Stimulated activated CD8-positive, alpha-beta memory T cell treated with anti-CD3 and anti-CD28 coated beads, Interleukin-12 subunit alpha, Interleukin-12 subunit beta, amount 100 ng/mL, for 4 hours (primary cell): ENCODE results near the gene FGG.
"Not testable (repeated sequence)": the region's sequence is repeated elsewhere in the genome, so short reads cannot be mapped to it uniquely, and the experiment has no call there.

ENCODE experiments used
- DNase-seq: peaks from one replicate; pipeline ENCODE4 v3.0.0-alpha.2; 2020; ENCODE audit warnings: low read depth

Gene FGG

DNA sequence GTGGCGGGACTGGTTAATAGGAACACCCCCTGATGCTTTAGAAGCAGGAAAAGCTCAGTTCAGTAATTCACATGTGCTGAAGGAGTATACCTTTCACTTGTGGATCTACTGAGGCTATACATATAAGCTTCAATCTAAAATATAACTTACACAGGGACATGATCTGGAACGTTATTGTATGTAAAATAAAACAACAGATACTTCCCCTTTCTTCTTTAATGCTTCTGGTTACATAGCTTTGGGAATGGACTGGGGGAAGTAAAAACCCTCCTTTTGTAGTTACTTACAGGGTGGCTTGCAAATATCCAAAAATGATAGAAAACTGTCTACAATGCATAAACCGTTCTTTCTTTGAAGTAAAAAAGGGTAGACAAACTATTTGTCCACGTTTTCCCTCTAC, 1.9 kb downstream of the FGG start:
- no peak for DNase-seq

DNA sequence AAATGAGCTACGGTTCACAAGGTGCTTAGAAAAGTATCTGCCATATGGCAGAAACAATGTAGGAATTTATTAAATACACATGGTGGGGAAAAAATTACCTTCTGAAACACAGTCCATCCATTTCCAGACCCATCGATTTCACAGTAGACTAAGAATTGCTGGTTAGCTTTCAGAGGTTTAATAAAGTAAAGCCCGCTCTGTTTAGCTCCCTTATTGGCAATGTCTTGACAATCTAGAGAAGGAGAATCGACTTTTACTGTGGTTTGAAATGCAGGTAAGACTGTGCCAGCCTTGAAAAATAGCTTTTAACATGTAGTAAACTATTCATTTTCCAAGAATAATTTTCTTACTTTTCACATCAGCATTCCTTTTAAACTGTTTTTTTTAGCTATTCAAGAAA, 2.9 kb downstream of the FGG start:
- no peak for DNase-seq

DNA sequence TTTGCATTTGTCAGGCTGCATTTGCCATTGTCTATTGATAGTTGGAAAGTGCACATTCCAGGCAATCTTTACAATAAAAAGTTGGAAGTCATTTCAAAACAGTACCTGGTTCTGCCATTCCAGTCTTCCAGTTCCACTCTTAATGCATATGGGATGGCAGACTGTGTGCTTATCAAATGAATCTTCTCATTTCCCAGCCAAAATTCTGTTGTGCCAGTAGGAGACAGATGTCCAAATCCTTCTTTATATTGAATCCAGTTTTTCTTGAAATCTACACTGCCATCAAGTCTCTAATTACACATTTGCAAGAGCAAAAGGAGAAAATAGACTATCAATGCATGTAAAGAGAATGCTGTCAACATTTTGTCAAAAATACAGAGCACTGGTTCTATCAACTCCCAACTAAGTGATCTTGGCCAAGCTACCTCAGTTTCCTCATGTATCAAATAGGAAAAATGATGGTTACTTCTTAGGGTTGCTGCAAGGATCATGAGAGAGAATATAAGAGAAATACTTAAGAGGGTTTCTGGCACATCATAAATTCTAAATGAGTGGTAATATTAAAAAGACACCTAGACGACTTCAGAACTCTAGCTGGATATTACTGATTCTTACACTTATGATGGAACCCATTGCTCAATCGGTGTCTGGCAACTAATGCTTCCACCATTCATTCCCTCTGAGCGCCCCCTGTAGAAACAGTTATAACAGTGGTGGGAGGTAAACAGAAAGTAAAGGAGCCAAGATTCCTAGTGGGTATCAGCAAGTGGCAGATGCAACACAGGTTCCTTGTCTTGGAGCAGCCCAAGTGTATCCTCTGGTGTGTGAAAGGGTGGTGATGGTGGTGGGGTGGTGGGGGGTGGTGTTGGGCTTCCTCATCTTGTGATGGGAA, 3.8 kb downstream of the FGG start:
- no peak for DNase-seq

DNA sequence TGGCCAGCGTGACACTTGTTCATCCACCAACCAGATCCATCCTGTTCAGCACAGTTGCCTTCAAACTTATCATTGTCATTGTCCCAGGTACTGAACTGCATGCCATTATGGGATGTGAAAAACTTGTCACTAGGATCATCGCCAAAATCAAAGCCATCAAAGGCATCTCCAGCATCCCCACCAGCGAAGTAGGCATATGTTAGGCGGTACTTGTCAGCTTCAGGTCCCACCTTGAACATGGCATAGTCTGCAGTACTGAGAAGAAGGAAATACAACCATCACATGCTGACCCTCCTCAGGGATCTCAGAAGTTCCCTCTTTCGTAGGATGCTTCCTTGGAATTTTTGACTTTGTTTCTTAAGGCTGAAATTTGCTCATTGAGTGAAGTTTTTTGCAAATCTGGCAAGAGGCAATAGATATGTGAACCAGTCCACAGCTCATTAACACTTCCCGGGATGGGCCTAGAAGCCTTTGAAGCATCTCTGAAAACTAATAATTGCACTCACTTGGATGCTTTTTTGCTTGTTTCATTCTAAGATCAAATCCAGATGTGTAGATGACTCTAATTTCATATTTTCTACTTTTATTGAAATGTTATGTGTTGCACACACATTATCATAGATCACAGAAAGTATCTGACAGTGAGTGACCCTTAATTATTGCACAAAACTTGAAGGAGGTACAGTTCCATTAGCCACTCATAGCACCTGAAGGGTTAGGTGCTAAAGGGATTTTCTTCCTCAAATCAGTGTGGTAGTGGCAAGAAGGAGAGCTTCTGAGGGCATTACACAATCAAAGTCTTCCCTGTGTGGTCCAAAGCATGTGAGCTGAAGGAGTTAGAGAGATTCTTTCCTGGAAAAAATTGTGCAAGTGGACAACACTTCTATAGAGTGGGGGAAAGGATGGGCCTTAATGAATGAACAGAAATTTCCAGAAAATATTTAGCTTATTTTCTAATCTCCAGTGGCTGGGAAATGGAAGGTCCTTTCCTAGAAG, 5.4 kb downstream of the FGG start:
- no peak for DNase-seq

DNA sequence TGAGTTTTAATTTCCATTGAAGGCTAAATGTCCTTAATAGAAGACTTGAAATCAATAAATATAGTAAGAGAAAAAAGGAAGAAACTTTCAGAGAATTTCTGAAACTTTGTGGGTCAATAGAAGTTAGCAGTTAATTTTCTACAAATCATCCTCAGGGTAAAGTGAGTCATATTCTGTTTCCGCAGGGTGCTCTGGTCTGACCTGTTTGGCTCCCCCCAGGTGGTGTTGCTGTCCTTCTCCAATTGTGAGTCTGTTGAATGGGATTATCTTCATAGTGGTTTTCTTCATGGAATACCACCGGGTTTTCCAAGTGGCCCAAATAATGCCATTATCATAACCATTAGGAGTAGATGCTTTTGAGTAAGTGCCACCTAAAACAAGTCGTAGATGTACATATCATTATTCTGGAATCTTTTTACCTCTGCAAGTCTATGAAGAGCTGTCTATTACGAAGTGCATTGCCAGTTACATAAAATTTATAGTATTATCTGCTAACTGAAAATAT, 7.7 kb downstream of the FGG start:
- no peak for DNase-seq

DNA sequence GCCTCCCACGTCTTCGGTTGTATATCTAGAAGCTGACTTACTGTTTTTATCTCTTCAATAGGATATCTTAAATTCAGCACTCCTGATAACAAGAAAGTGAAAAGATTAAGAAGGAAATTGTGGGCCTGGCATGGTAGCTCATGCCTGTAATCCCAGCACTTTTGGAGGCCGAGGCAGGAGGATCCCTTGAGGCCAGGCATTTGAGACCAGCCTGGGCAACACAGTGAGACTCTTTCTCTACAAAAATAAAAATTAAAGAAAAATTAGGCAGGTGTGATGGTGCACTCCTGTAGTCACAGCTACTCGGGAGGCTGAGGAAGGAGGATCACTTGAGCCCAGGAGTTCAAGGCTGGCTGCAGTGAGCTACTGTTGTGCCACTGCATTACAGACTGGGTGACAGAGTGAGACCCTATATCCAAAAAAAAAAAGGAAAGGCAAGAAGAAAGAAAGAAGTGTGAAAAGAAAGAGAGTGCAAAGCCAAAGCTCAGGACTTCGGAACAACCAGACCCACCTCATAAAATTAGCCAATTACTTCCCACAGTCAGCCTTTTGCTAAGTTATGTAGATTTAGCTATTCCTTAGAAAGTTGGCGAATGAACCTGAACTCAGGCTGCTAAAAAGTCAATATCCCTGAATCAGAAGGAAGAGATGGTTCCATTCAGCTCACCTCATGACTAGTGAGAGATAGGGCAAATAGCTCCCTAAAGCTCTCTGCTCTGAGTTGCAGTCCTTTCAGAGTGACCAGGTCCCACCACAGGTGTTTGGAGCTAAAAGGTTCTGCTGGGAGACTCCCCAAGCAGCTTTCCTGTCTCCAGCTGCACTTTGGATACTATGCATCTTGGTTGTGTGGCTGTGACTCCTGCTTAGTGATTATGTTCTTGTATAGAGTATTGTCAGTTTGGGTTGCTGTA, 9.2 kb downstream of the FGG start:
- no peak for DNase-seq

DNA sequence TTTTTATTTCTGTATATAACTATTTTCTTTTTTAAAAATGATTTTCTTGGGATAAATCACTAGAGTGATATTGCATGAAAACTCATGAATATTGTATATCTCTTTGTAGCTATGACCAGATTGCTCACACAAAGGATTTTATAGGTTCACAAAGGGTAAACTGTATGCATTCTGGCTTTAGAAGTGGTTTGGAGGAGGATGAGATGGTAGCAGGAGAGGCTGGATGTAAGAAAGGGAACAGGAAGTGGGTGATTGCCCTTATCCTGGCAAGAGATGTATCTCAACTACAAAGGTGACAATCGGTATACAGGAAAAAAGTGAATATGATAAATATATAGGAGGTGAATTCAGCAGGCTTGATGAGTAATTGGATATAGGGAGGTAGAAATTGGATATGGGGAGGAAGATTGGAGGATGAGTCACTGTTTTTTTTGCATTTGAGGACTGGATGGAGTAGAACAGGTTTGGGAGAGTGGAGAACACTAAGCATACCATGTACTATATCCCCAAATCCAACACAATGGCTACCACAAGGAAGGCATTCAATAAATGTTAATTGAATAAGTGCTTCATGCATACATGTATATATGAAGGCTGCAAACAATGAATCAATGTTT, 9.9 kb downstream of the FGG start:
- no peak for DNase-seq

DNA sequence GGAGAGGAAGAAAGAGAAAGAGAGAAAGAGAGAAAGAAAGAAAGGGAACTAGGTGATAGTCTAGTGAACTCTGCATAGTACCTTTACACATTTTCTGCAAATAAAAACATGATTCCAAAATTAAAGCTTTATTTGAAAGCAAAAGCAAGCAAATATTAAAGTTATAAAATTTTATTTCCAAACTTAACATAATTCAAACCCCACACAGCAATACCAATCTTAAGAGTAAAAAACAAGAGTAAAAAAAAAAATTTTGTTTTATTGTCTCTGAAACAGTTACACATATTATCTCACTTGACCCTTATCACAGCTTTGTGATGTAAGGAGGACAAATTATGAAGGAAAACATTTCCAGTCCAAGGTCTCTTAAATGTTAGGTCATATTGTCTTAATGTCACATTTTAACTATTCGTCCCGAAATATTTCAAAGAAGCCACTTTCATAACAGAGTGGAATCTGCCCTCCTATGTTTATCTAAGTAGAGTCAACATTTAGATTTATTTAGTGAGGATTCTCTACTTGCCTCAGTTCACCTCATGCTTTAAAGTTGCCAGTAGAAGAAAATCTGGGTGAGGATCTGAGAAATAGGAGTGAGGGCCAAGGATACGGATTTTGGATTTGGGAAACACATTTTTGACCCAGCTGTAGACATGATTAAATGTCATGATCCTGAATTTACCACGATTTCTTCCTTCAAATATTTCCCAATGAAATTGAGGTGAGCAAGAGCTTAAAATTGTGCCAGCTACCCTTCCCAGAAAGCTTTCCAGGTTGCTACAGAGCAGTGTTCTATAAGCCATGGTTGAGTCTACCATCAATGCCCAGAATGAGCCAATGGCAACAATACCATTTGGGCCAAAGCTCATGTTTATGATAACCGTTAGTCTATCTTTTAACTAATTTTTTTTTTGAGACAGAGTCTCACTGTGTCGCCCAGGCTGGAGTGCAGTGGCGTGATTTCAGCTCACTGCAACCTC, 14.4 kb downstream of the FGG start:
- DNase-seq, result no peak

DNA sequence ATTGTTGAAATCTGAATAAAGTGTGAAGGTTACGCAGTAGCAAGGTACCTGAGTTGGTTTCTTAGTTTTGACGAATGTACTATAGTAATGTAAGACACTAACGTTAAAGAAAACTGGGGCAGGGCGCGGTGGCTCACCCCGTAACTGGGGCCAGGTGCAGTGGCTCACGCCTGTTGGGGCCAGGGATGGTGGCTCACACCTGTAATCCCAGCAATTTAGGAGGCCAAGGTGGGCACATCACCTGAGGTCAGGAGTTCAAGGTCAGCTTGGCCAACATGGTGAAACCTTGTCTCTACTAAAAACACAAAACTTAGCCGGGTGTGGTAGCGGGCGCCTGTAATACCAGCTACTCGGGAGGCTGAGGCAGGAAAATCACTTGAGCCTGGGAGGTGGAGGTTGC, 15.2 kb downstream of the FGG start:
- not testable (repeated sequence) for DNase-seq

DNA sequence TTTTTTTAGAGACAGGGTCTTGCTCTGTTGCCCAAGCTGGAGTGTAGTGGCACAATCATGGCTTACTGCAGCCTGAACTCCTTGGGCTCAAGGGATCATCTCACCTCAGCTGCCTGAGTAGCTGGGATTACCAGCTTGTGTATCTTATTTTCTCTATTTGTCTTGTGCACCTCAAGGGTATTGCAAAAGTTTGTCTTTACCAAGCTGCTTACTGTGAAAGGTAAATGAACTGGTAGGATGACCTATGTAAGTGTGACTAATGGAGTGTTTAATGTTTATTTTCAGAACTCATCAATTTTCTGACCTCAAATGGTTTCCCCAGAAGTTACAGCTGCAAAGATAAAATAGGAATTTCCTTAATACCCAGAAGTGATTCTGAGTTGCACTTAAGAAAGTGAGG, 16.6 kb downstream of the FGG start:
- no peak for DNase-seq

DNA sequence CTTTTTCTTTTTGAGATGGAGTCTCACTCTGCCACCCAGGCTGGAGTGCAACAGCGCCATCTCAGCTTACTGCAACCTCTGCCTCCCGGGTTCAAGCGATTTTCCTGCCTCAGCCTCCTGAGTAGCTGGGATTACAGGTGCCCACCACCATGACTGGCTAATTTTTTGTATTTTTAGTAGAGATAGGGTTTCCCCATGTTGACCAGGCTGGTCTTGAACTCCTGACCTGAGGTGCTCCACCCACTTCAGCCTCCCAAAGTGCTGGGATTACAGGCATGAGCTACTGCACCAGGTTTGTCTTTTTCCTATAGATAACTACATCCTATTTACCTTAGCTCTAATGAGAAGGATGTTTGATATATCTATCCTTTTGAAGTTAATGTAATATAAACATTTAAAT, 18.1 kb downstream of the FGG start:
- not testable (repeated sequence) for DNase-seq

DNA sequence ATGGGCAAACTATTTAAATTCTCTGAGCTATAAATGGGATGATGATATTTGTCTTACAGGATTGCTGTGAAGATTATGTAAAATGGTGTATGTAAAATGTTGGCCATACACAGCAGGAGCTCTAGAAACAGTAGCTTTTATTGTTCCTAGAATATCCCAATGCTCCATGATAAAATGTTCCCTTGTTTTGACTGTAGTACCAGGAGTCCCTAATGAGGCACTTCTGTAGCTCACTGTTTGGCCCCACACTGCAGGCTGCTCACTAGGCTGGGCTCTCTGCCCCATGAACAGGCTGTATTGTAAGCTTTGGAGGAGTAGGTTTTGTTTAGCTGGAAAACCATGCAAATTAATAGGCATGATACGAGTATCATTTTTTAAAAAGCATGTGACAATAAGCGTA, 18.6 kb downstream of the FGG start:
- no peak for DNase-seq

DNA sequence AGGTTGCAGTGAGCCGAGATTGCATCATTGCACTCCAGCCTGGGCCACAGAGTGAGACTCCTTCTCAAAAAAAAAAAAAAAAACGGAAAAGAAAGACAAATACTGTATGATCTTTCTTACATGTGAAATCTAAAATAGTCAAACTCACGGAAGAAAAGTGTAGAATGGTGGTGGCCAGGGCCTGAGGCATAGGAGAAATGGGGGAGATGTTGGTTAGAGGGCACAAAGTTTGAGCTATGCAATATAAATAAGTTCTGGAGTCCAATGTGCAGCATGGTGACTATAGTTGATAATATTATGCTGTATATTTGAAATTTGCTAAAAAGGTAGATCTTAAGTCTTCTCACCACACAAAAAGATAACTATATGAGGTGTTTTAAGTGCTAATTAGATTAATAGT, 20.6 kb downstream of the FGG start:
- no peak for DNase-seq

DNA sequence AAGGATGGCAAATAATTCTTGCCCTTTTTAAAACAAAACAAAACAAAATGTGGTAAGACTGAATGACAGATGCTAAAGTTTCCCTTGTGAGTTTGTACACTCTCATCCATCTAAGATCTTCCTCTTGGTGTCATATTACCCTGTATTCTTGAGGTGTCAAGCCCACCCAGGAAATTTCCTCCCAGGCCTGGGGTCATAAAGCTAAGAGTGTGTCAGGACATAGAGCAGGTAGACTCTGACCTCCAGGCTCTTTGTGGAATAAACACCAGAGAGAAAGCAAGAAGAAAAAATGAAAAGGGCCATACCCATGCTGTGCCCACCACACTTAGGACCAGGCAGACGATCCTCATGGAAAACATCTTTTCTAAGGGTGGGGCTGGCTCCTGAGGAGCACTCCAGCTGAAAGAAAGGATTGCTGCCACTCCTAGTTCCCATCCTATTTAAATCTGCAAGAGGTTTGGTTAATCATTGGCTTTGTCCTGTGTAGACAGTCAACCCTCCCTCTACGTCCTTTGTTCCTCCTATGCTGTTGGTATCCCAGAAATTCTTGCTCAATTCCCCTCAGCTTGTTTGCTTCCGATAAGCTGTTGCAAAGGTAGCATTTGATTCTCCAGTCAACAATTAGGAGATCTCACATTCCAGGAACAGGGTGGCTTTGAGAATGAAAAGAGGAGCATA, 22.0 kb downstream of the FGG start, which contains the start of gene FGA:
Gene FGA (minus strand): TSS at position 414 of the 678 bp plus-strand sequence. CDS start 55 bp downstream, at position 359.
- DNase-seq, result no peak

DNA sequence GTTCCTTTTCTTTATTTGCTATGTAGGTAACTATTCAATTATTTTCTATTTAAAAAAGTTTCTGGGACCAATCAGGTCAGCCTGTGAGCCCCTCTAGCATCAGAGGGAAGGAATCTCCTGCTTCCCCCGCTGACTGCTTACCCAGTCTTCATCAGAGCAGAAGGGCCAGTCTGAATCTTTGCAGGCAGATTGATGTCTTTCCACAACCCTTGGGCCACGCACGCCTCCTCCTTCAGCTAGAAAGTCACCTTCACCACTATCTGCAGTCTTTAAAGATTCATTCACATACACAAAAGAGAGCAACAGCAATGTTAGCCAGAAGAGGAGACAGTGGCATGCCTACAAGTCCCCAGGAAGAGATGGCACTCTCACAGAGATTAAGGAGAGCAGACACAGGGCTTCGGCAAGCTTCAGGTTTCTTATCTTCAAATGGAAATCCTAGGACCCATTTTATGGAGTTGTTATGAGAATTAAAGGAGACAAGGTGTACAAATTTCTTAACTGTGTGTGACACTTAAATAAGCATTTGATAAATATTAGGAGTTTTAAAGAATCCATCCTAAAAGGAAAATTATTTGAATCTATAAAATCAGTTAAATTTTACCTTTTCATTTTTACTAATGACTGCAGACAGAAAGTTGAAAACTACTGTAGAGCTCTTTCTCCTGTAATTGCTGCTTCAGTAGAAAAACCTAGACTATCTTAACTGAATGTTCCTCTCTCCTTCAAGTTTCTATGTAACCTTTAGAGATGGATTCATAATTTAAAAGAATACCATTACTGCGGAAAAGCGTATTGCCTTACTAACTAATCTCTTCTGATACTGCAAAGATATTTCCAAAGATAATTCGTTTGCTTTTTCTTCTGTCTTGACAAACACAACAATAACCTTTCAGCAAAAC, 22.9 kb downstream of the FGG start:
- no peak for DNase-seq

DNA sequence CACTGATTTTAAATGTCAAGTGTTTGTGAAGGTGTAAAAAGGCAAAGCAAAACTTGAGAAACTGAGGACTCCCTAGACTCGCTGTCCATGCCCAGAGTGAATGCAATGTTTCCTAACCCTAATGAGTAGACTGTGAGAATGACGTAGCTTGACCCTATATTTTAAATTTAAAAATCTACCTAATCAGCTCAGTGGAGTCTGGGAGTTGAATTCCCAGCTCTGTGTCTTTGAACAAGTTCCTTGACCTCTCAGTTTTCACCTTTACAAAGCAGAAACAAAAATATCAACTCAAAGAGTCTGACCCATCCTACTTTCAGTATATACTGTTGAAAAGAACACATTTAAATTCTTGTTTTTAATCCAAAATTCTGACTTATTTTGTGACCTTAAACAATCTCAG, 24.3 kb downstream of the FGG start:
- DNase-seq, result no peak

DNA sequence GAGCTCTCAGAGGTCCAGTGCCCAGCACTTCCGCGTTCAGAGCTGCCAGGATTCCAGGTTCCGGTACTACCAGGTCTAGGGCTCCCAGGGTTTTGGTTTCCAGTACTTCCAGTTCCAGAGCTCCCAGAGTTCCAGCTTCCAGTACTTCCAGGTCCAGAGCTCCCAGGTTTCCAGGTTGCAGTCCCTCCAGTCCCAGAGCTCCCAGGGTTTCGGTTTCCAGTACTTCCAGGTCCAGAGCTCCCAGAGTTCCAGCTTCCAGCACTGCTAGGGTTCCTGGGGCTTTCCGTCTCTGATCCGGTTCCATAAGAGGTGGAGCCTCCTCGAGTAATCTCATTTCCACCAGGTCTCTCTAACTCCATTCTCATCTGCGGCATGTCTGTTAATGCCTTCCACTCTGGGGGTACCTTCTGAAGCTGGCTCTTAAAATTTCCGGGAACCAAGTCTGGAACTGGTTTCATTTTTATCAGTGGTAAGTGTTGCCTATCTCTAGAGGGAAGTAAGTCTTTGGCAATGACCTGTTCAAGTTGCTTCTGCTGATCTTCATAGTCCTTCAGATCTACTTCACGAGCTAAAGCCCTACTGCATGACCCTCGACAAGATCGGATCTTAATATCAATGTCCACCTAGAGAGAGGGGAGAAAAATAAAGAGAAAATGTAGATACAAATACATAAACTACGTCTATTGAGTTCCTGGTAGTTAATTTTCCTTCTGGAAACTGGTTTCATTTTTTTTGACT, 26.0 kb downstream of the FGG start:
- DNase-seq, result no peak
